ENCODE measurements around the gene MYL3.

The MYL3 gene

GRCh38 chr3:46845860-46846623 lies 17.2 kb downstream of the MYL3 start:
- Histone ChIP-seq H3K4me3 (ENCODE audit: low read depth in 1 of 2, low read length in 2 of 2) (peak overlapping the region; percentile 52 to 69), H3K9me3 (ENCODE audit: control insufficient read depth in 1 of 2, low read length in 2 of 2) (peaks cover 3 to 9% of the 10 kb centered on the region in 2 donors), H3K36me3 (ENCODE audit: control insufficient read depth in 1 of 2, insufficient read depth in 2 of 2, low read length in 2 of 2) (no peaks in the 10 kb centered on the region)

GRCh38 chr3:46845397-46845859 lies 17.8 kb downstream of the MYL3 start:
- peaks cover 0 to 13% of the 10 kb centered on the region in 2 donors for H3K4me1 ChIP-seq (ENCODE audit: control insufficient read depth in 1 of 2, insufficient read depth in 2 of 2, low read length in 2 of 2)
- H3K36me3 ChIP-seq (ENCODE audit: control insufficient read depth in 1 of 2, insufficient read depth in 2 of 2, low read length in 2 of 2) = no peaks in the 10 kb centered on the region
- peak overlapping the region; percentile 52 to 69 for H3K4me3 ChIP-seq (ENCODE audit: low read depth in 1 of 2, low read length in 2 of 2)
- H3K9me3 ChIP-seq (ENCODE audit: control insufficient read depth in 1 of 2, low read length in 2 of 2) = peaks cover 5 to 13% of the 10 kb centered on the region in 2 donors
- no peak overlapping the region for H3K27ac ChIP-seq (ENCODE audit: low read length)
- H3K27me3 ChIP-seq (ENCODE audit: low read depth, low read length) = no peaks in the 10 kb centered on the region

More at GRCh38 chr3:46845860-46846623, 17.2 kb downstream of the MYL3 start:
- no peaks in the 10 kb centered on the region for H3K27me3 ChIP-seq (ENCODE audit: low read depth, low read length)
- no peak overlapping the region for H3K27ac ChIP-seq (ENCODE audit: low read length)
- peaks cover 0 to 13% of the 10 kb centered on the region in 2 donors for H3K4me1 ChIP-seq (ENCODE audit: control insufficient read depth in 1 of 2, insufficient read depth in 2 of 2, low read length in 2 of 2)

GRCh38 chr3:46844881-46845312 lies 18.3 kb downstream of the MYL3 start:
- H3K4me3 ChIP-seq (ENCODE audit: low read depth in 1 of 2, low read length in 2 of 2) = peak overlapping the region in 1 of 2 donors; percentile 69
- no peaks in the 10 kb centered on the region for H3K27me3 ChIP-seq (ENCODE audit: low read depth, low read length)
- H3K36me3 ChIP-seq (ENCODE audit: control insufficient read depth in 1 of 2, insufficient read depth in 2 of 2, low read length in 2 of 2) = no peaks in the 10 kb centered on the region
- peaks cover 0 to 13% of the 10 kb centered on the region in 2 donors for H3K4me1 ChIP-seq (ENCODE audit: control insufficient read depth in 1 of 2, insufficient read depth in 2 of 2, low read length in 2 of 2)
- no peak overlapping the region for H3K27ac ChIP-seq (ENCODE audit: low read length)
- peaks cover 5 to 19% of the 10 kb centered on the region in 2 donors for H3K9me3 ChIP-seq (ENCODE audit: control insufficient read depth in 1 of 2, low read length in 2 of 2)

- Histone ChIP-seq H3K4me1 (ENCODE audit: control insufficient read depth in 1 of 2, insufficient read depth in 2 of 2, low read length in 2 of 2) (peaks cover 0 to 13% of the 10 kb centered on the region in 2 donors), H3K36me3 (ENCODE audit: control insufficient read depth in 1 of 2, insufficient read depth in 2 of 2, low read length in 2 of 2) (no peaks in the 10 kb centered on the region), H3K27me3 (ENCODE audit: low read depth, low read length) (no peaks in the 10 kb centered on the region), H3K27ac (ENCODE audit: low read length) (no peak overlapping the region), H3K4me3 (ENCODE audit: low read depth in 1 of 2, low read length in 2 of 2) (no peak overlapping the region), H3K9me3 (ENCODE audit: control insufficient read depth in 1 of 2, low read length in 2 of 2) (peaks cover 5 to 19% of the 10 kb centered on the region in 2 donors)
These were observed 18.8 kb downstream of the MYL3 start for GRCh38 chr3:46844397-46844796.

GRCh38 chr3:46843508-46843907 lies 19.7 kb downstream of the MYL3 start:
- Histone ChIP-seq H3K4me3 (ENCODE audit: low read depth in 1 of 2, low read length in 2 of 2) (no peak overlapping the region), H3K27ac (ENCODE audit: low read length) (no peak overlapping the region), H3K27me3 (ENCODE audit: low read depth, low read length) (no peaks in the 10 kb centered on the region), H3K36me3 (ENCODE audit: control insufficient read depth in 1 of 2, insufficient read depth in 2 of 2, low read length in 2 of 2) (peaks cover 0 to 4% of the 10 kb centered on the region in 2 donors), H3K4me1 (ENCODE audit: control insufficient read depth in 1 of 2, insufficient read depth in 2 of 2, low read length in 2 of 2) (peaks cover 0 to 13% of the 10 kb centered on the region in 2 donors), H3K9me3 (ENCODE audit: control insufficient read depth in 1 of 2, low read length in 2 of 2) (peaks cover 6 to 26% of the 10 kb centered on the region in 2 donors)

GRCh38 chr3:46840491-46840890 lies 22.8 kb downstream of the MYL3 start:
- no peaks in the 10 kb centered on the region for H3K27me3 ChIP-seq (ENCODE audit: low read depth, low read length)
- peaks cover 8 to 38% of the 10 kb centered on the region in 2 donors for H3K9me3 ChIP-seq (ENCODE audit: control insufficient read depth in 1 of 2, low read length in 2 of 2)
- peaks cover 0 to 6% of the 10 kb centered on the region in 2 donors for H3K36me3 ChIP-seq (ENCODE audit: control insufficient read depth in 1 of 2, insufficient read depth in 2 of 2, low read length in 2 of 2)
- H3K4me3 ChIP-seq (ENCODE audit: low read depth in 1 of 2, low read length in 2 of 2) = no peak overlapping the region
- no peak overlapping the region for H3K27ac ChIP-seq (ENCODE audit: low read length)
- peaks cover 0 to 5% of the 10 kb centered on the region in 2 donors for H3K4me1 ChIP-seq (ENCODE audit: control insufficient read depth in 1 of 2, insufficient read depth in 2 of 2, low read length in 2 of 2)

GRCh38 chr3:46838301-46838700 lies 24.9 kb downstream of the MYL3 start:
- no peak overlapping the region for H3K27ac ChIP-seq (ENCODE audit: low read length)
- H3K9me3 ChIP-seq (ENCODE audit: control insufficient read depth in 1 of 2, low read length in 2 of 2) = peaks cover 8 to 38% of the 10 kb centered on the region in 2 donors
- peaks cover 0 to 6% of the 10 kb centered on the region in 2 donors for H3K36me3 ChIP-seq (ENCODE audit: control insufficient read depth in 1 of 2, insufficient read depth in 2 of 2, low read length in 2 of 2)
- H3K4me1 ChIP-seq (ENCODE audit: control insufficient read depth in 1 of 2, insufficient read depth in 2 of 2, low read length in 2 of 2) = no peaks in the 10 kb centered on the region
- no peak overlapping the region for H3K4me3 ChIP-seq (ENCODE audit: low read depth in 1 of 2, low read length in 2 of 2)
- H3K27me3 ChIP-seq (ENCODE audit: low read depth, low read length) = no peaks in the 10 kb centered on the region

GRCh38 chr3:46835491-46835890 lies 27.8 kb downstream of the MYL3 start:
- Histone ChIP-seq H3K36me3 (ENCODE audit: control insufficient read depth in 1 of 2, insufficient read depth in 2 of 2, low read length in 2 of 2) (peaks cover 0 to 6% of the 10 kb centered on the region in 2 donors), H3K4me3 (ENCODE audit: low read depth in 1 of 2, low read length in 2 of 2) (no peak overlapping the region), H3K4me1 (ENCODE audit: control insufficient read depth in 1 of 2, insufficient read depth in 2 of 2, low read length in 2 of 2) (no peaks in the 10 kb centered on the region), H3K27ac (ENCODE audit: low read length) (no peak overlapping the region), H3K9me3 (ENCODE audit: control insufficient read depth in 1 of 2, low read length in 2 of 2) (peaks cover 3 to 26% of the 10 kb centered on the region in 2 donors), H3K27me3 (ENCODE audit: low read depth, low read length) (no peaks in the 10 kb centered on the region)

GRCh38 chr3:46835054-46835453 lies 28.2 kb downstream of the MYL3 start:
- Histone ChIP-seq H3K27ac (ENCODE audit: low read length) (no peak overlapping the region), H3K36me3 (ENCODE audit: control insufficient read depth in 1 of 2, insufficient read depth in 2 of 2, low read length in 2 of 2) (peaks cover 0 to 6% of the 10 kb centered on the region in 2 donors), H3K4me1 (ENCODE audit: control insufficient read depth in 1 of 2, insufficient read depth in 2 of 2, low read length in 2 of 2) (no peaks in the 10 kb centered on the region), H3K27me3 (ENCODE audit: low read depth, low read length) (no peaks in the 10 kb centered on the region), H3K9me3 (ENCODE audit: control insufficient read depth in 1 of 2, low read length in 2 of 2) (peaks cover 3 to 21% of the 10 kb centered on the region in 2 donors), H3K4me3 (ENCODE audit: low read depth in 1 of 2, low read length in 2 of 2) (no peak overlapping the region)

- H3K27me3 ChIP-seq (ENCODE audit: low read depth, low read length) = no peaks in the 10 kb centered on the region
- H3K9me3 ChIP-seq (ENCODE audit: control insufficient read depth in 1 of 2, low read length in 2 of 2) = peaks cover 3 to 13% of the 10 kb centered on the region in 2 donors
- no peaks in the 10 kb centered on the region for H3K4me1 ChIP-seq (ENCODE audit: control insufficient read depth in 1 of 2, insufficient read depth in 2 of 2, low read length in 2 of 2)
- no peak overlapping the region for H3K4me3 ChIP-seq (ENCODE audit: low read depth in 1 of 2, low read length in 2 of 2)
- H3K27ac ChIP-seq (ENCODE audit: low read length) = no peak overlapping the region
- H3K36me3 ChIP-seq (ENCODE audit: control insufficient read depth in 1 of 2, insufficient read depth in 2 of 2, low read length in 2 of 2) = peaks cover 0 to 3% of the 10 kb centered on the region in 2 donors
These were observed 29.6 kb downstream of the MYL3 start for GRCh38 chr3:46833346-46834300.

GRCh38 chr3:46831841-46832240 lies 31.4 kb downstream of the MYL3 start:
- no peaks in the 10 kb centered on the region for H3K27me3 ChIP-seq (ENCODE audit: low read depth, low read length)
- no peak overlapping the region for H3K27ac ChIP-seq (ENCODE audit: low read length)
- no peaks in the 10 kb centered on the region for H3K4me1 ChIP-seq (ENCODE audit: control insufficient read depth in 1 of 2, insufficient read depth in 2 of 2, low read length in 2 of 2)
- H3K9me3 ChIP-seq (ENCODE audit: control insufficient read depth in 1 of 2, low read length in 2 of 2) = no peaks in the 10 kb centered on the region
- no peaks in the 10 kb centered on the region for H3K36me3 ChIP-seq (ENCODE audit: control insufficient read depth in 1 of 2, insufficient read depth in 2 of 2, low read length in 2 of 2)
- H3K4me3 ChIP-seq (ENCODE audit: low read depth in 1 of 2, low read length in 2 of 2) = no peak overlapping the region
